ENCODE measurements around the gene PECR. TPM values are rescaled to one million over a fixed set of nuclear protein-coding genes. Genes with fewer than 3 reads are reported as not detected.

Gene PECR
- total and polyA plus RNA-seq, 2 of the 13 experiments (the other 11 are each of a cell fraction or from before 2014, with no cell fraction given) = 151 to 153 TPM

- no peak for TF ChIP-seq ZNF142 (CRISPR knock-in tag; IDR thresholded peaks at IDR 0.05)
- TF ChIP-seq HNRNPL (IDR thresholded peaks at IDR 0.05; ENCODE audit: low read depth, low read length) = no peak
- TF ChIP-seq, protein P1, sequence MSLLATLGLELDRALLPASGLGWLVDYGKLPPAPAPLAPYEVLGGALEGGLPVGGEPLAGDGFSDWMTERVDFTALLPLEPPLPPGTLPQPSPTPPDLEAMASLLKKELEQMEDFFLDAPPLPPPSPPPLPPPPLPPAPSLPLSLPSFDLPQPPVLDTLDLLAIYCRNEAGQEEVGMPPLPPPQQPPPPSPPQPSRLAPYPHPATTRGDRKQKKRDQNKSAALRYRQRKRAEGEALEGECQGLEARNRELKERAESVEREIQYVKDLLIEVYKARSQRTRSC (CRISPR knock-in tag; IDR thresholded peaks at IDR 0.05; ENCODE audit: low read depth) = 0 out of 2 replicates have a peak, but pooled peaks have one; percentile 22
- no peak for TF ChIP-seq SSRP1 (CRISPR knock-in tag; IDR thresholded peaks at IDR 0.05)
- TF ChIP-seq MED13 (CRISPR knock-in tag; IDR thresholded peaks at IDR 0.05) = no peak
- 0 out of 2 replicates have a peak, but pooled peaks have one; percentile 18 for TF ChIP-seq NCOR1 (IDR thresholded peaks at IDR 0.05; ENCODE audit: borderline replicate concordance, low read length)
Measured at GRCh38 chr2:216083464-216084281, 2.1 kb upstream of the PECR start (continued).
